ENCODE data around the gene SPATA20.

DNA sequence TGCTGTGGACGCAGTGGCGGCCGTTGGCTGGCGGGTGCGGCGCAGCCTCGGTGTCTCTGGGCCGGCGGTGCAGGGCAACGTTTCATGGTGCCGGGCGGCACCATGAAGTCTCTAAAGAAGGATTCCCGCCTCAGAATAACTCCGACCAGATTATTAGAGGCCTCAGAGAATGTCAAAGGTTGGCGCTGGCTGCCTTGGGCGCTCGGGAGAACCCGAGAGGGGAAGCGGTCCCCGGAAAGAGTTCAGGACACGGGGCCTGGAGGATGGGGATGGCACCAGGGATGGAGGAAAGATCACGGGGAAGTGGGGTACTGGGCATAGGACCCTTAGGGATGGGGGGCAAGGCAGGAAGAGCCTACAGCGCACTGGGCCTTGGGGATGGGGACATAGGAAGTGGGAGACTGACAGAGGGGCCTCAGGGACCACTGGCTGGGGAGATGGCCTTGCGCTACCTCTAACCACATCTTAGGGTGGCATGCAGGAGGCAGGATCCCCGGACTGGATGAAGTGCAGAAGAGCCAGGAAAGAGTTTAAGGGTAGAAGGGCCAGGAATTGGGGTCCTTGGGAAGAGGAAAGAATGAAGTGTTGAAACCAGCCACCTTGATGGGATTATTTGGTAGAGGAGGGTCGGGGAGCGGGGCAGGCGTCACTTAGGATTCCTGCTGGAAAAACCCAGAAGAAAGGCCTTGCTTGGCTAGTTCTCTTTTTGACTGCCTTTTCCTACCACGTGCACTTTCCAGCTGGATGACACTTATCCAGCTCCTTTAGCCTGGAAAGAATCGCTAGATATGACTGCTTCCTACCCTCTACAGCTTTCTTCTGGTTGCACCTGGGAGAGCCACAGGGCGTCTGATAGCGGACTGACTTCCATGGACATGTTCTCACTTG is 38.2 kb upstream of the SPATA20 start:
- TF ChIP-seq CTCF (IDR thresholded peaks at IDR 0.05) (no peak), HMGA2 (CRISPR knock-in tag; IDR thresholded peaks at IDR 0.05) (no peak), ETV6 (CRISPR knock-in tag; IDR thresholded peaks at IDR 0.05) (no peak), NR3C1 (CRISPR knock-in tag; conservative IDR thresholded peaks at IDR 0.05; ENCODE audit: low read depth) (no peak), FOXJ3 (CRISPR knock-in tag; IDR thresholded peaks at IDR 0.05; ENCODE audit: borderline replicate concordance) (no peak), KAT7 (CRISPR knock-in tag; IDR thresholded peaks at IDR 0.05; ENCODE audit: borderline replicate concordance) (no peak), NR1H2 (CRISPR knock-in tag; IDR thresholded peaks at IDR 0.05) (no peak), E2F4 (CRISPR knock-in tag; IDR thresholded peaks at IDR 0.05; ENCODE audit: borderline replicate concordance, low read depth) (no peak), NR2C2 (CRISPR knock-in tag; IDR thresholded peaks at IDR 0.05) (no peak), SP1 (CRISPR knock-in tag; conservative IDR thresholded peaks at IDR 0.05) (no peak), ZBTB21 (CRISPR knock-in tag; IDR thresholded peaks at IDR 0.05; ENCODE audit: borderline replicate concordance) (no peak)
- TF ChIP-seq, protein P1, sequence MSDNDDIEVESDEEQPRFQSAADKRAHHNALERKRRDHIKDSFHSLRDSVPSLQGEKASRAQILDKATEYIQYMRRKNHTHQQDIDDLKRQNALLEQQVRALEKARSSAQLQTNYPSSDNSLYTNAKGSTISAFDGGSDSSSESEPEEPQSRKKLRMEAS (CRISPR knock-in tag; IDR thresholded peaks at IDR 0.05), result no peak
- TF ChIP-seq, protein P2, sequence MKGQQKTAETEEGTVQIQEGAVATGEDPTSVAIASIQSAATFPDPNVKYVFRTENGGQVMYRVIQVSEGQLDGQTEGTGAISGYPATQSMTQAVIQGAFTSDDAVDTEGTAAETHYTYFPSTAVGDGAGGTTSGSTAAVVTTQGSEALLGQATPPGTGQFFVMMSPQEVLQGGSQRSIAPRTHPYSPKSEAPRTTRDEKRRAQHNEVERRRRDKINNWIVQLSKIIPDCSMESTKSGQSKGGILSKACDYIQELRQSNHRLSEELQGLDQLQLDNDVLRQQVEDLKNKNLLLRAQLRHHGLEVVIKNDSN (CRISPR knock-in tag; IDR thresholded peaks at IDR 0.05), result no peak
- TF ChIP-seq, protein P3, sequence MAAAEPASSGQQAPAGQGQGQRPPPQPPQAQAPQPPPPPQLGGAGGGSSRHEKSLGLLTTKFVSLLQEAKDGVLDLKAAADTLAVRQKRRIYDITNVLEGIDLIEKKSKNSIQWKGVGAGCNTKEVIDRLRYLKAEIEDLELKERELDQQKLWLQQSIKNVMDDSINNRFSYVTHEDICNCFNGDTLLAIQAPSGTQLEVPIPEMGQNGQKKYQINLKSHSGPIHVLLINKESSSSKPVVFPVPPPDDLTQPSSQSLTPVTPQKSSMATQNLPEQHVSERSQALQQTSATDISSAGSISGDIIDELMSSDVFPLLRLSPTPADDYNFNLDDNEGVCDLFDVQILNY (CRISPR knock-in tag; IDR thresholded peaks at IDR 0.05), result no peak
